ENCODE results near the gene DIPK1A.

DIPK1A gene

DNA sequence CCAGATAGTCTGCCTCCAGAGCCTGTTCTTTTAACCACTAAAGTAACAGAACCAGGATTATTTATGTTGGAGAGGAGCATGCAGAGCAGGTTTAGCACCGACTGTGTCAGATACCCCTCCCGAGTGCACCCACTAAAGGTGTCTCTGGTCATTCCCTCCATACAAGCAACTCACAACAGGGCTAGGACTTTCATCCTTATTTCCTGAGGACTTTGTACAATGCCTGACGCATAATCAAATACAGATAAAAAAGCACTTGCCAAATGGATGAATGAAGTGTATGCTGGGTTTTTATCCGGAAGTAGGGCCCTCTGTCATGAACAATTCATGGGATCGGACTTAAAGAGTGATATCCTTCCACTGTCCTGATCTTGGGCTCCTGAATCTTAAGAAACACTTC lies 103.4 kb downstream of the DIPK1A start:
- Mint-ChIP-seq H3K4me3 (no peak overlapping the region), H3K9me3 (peaks cover 11% of the 10 kb centered on the region), H3K36me3 (ENCODE audit: low read depth) (peaks cover 11% of the 10 kb centered on the region), H3K4me1 (no peaks in the 10 kb centered on the region), H3K27me3 (ENCODE audit: low read depth, poor library complexity) (no peaks in the 10 kb centered on the region), H3K27ac (no peak overlapping the region)
- DNase-seq = no peak
- TF ChIP-seq, protein P1, sequence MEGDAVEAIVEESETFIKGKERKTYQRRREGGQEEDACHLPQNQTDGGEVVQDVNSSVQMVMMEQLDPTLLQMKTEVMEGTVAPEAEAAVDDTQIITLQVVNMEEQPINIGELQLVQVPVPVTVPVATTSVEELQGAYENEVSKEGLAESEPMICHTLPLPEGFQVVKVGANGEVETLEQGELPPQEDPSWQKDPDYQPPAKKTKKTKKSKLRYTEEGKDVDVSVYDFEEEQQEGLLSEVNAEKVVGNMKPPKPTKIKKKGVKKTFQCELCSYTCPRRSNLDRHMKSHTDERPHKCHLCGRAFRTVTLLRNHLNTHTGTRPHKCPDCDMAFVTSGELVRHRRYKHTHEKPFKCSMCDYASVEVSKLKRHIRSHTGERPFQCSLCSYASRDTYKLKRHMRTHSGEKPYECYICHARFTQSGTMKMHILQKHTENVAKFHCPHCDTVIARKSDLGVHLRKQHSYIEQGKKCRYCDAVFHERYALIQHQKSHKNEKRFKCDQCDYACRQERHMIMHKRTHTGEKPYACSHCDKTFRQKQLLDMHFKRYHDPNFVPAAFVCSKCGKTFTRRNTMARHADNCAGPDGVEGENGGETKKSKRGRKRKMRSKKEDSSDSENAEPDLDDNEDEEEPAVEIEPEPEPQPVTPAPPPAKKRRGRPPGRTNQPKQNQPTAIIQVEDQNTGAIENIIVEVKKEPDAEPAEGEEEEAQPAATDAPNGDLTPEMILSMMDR (IDR thresholded peaks at IDR 0.05) = no peak

GRCh38 chr1:92855236-92855635 lies 106.0 kb downstream of the DIPK1A start:
- H3K27ac Mint-ChIP-seq = no peak overlapping the region
- H3K27me3 Mint-ChIP-seq (ENCODE audit: low read depth, poor library complexity) = no peaks in the 10 kb centered on the region
- DNase-seq = no peak
- H3K36me3 Mint-ChIP-seq (ENCODE audit: low read depth) = peaks cover 11% of the 10 kb centered on the region
- H3K4me1 Mint-ChIP-seq = no peaks in the 10 kb centered on the region
- peaks cover 11% of the 10 kb centered on the region for H3K9me3 Mint-ChIP-seq
- TF ChIP-seq, protein P1 (IDR thresholded peaks at IDR 0.05) = no peak
- H3K4me3 Mint-ChIP-seq = no peak overlapping the region

GRCh38 chr1:92854101-92854785 lies 107.0 kb downstream of the DIPK1A start:
- Mint-ChIP-seq H3K36me3 (ENCODE audit: low read depth) (peaks cover 11% of the 10 kb centered on the region), H3K27me3 (ENCODE audit: low read depth, poor library complexity) (no peaks in the 10 kb centered on the region), H3K4me3 (no peak overlapping the region), H3K9me3 (peaks cover 11% of the 10 kb centered on the region), H3K4me1 (no peaks in the 10 kb centered on the region), H3K27ac (no peak overlapping the region)
- TF ChIP-seq, protein P1 (IDR thresholded peaks at IDR 0.05) = no peak
- no peak for DNase-seq

GRCh38 chr1:92853299-92853698 lies 108.0 kb downstream of the DIPK1A start:
- Mint-ChIP-seq H3K9me3 (peaks cover 11% of the 10 kb centered on the region), H3K4me1 (no peaks in the 10 kb centered on the region), H3K4me3 (no peak overlapping the region), H3K27me3 (ENCODE audit: low read depth, poor library complexity) (no peaks in the 10 kb centered on the region), H3K36me3 (ENCODE audit: low read depth) (peaks cover 11% of the 10 kb centered on the region), H3K27ac (no peak overlapping the region)
- TF ChIP-seq, protein P1 (IDR thresholded peaks at IDR 0.05) = no peak
- no peak for DNase-seq

GRCh38 chr1:92851729-92852128 lies 109.5 kb downstream of the DIPK1A start:
- no peak for DNase-seq
- TF ChIP-seq, protein P1 (IDR thresholded peaks at IDR 0.05) = no peak
- H3K4me3 Mint-ChIP-seq = no peak overlapping the region
- H3K27me3 Mint-ChIP-seq (ENCODE audit: low read depth, poor library complexity) = no peaks in the 10 kb centered on the region
- H3K9me3 Mint-ChIP-seq = peaks cover 11% of the 10 kb centered on the region
- peaks cover 11% of the 10 kb centered on the region for H3K36me3 Mint-ChIP-seq (ENCODE audit: low read depth)
- no peak overlapping the region for H3K27ac Mint-ChIP-seq
- H3K4me1 Mint-ChIP-seq = no peaks in the 10 kb centered on the region

DNA sequence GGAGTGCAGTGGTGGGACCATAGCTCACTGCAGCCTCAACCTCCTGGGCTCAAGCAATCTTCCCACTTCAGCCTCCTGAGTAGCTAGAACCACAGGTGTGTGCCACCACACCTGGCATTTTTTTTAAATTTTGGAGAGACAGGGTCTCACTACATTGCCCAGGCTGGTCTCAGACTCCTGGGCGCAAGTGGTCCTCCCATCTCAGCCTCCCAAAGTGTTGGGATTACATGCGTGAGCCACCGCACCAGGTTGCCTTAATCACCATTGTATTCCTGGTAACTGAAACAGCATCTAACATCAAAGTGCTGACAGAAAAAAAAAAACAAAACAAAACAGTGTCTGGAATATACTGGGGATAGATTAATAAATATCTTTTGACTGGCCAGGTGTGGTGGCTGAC lies 111.2 kb downstream of the DIPK1A start:
- H3K9me3 Mint-ChIP-seq = peaks cover 8% of the 10 kb centered on the region
- DNase-seq = no peak
- TF ChIP-seq, protein P1 (IDR thresholded peaks at IDR 0.05) = no peak
- H3K27ac Mint-ChIP-seq = no peak overlapping the region
- H3K36me3 Mint-ChIP-seq (ENCODE audit: low read depth) = peaks cover 8% of the 10 kb centered on the region
- no peaks in the 10 kb centered on the region for H3K27me3 Mint-ChIP-seq (ENCODE audit: low read depth, poor library complexity)
- no peaks in the 10 kb centered on the region for H3K4me1 Mint-ChIP-seq
- no peak overlapping the region for H3K4me3 Mint-ChIP-seq

All from nephron progenitor cell (in vitro differentiated cells).